ENCODE data around the gene BABAM1. TPM values are rescaled to one million over a fixed set of nuclear protein-coding genes. Genes with fewer than 3 reads are reported as not detected.

The BABAM1 gene
- total and polyA plus RNA-seq, 9 of the 15 experiments (the other 6 are each of a cell fraction or from before 2014, with no cell fraction given) = 14.7 to 160 (median 113) TPM

DNA sequence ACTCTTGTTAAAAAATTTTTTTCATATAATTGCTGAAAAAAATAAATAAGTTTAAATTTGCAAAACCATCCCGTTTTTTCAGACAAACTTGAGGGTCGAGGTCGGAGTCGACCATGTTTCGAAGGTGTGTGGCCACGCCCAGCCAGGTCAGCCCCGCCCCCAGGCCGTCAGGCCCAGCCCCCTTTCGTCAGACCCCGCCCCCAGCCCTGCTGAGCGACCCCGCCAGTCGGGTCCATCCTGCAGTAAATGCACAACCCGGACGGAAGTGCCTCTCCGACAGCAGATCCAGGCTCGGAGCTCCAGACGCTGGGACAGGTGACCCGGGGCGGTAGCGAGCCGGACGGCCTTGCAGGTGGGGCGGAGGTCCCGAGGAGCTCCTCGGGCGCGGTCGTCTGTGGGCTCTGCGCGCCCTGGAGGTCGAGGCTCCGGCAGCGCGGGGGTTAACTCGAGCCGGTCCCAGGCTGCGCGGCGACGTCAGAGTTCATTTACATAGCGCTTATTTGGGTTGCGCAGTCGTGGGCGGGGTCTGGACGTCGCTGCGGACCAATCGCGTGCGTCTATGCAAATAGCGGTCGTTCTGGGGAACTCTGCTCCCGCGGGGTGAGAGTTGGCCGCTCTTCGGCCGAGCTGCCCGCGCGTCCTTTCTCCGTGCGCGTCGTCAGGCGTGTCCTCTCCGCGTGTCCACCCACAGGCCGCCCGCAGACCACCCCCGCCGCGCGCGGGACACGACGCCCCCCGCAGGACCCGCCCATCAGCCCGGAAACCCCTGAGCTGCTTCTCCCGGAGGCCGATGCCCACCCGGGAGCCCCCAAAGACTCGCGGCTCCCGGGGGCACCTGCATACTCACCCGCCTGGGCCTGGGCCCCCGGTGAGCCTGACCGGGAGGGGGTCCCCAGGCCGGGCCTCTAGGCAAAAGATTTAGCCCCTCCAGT is 41.0 kb upstream of the BABAM1 start, which contains the start of gene OCEL1 (continued):
- TF ChIP-seq, protein P1, sequence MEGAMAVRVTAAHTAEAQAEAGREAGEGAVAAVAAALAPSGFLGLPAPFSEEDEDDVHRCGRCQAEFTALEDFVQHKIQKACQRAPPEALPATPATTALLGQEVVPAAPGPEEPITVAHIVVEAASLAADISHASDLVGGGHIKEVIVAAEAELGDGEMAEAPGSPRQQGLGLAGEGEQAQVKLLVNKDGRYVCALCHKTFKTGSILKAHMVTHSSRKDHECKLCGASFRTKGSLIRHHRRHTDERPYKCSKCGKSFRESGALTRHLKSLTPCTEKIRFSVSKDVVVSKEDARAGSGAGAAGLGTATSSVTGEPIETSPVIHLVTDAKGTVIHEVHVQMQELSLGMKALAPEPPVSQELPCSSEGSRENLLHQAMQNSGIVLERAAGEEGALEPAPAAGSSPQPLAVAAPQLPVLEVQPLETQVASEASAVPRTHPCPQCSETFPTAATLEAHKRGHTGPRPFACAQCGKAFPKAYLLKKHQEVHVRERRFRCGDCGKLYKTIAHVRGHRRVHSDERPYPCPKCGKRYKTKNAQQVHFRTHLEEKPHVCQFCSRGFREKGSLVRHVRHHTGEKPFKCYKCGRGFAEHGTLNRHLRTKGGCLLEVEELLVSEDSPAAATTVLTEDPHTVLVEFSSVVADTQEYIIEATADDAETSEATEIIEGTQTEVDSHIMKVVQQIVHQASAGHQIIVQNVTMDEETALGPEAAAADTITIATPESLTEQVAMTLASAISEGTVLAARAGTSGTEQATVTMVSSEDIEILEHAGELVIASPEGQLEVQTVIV (CRISPR knock-in tag; IDR thresholded peaks at IDR 0.05; ENCODE audit: borderline replicate concordance) = no peak
- no peak for TF ChIP-seq ZNF146 (CRISPR knock-in tag; IDR thresholded peaks at IDR 0.05; ENCODE audit: unreplicated experiment)
- TF ChIP-seq, protein P2, sequence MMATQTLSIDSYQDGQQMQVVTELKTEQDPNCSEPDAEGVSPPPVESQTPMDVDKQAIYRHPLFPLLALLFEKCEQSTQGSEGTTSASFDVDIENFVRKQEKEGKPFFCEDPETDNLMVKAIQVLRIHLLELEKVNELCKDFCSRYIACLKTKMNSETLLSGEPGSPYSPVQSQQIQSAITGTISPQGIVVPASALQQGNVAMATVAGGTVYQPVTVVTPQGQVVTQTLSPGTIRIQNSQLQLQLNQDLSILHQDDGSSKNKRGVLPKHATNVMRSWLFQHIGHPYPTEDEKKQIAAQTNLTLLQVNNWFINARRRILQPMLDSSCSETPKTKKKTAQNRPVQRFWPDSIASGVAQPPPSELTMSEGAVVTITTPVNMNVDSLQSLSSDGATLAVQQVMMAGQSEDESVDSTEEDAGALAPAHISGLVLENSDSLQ (IDR thresholded peaks at IDR 0.05) = peak; percentile 40
- no peak for TF ChIP-seq U2AF2 (optimal IDR thresholded peaks at IDR 0.05; ENCODE audit: low read depth, low read length)
- TF ChIP-seq ZNF717 (CRISPR knock-in tag; IDR thresholded peaks at IDR 0.05) = no peak
- TF ChIP-seq NONO (IDR thresholded peaks at IDR 0.05; ENCODE audit: low read depth in 2 of 2, low read length in 1 of 2) = peak; percentile 72 to 74; a peak in 3 of 4 replicates
- TF ChIP-seq, protein P3, sequence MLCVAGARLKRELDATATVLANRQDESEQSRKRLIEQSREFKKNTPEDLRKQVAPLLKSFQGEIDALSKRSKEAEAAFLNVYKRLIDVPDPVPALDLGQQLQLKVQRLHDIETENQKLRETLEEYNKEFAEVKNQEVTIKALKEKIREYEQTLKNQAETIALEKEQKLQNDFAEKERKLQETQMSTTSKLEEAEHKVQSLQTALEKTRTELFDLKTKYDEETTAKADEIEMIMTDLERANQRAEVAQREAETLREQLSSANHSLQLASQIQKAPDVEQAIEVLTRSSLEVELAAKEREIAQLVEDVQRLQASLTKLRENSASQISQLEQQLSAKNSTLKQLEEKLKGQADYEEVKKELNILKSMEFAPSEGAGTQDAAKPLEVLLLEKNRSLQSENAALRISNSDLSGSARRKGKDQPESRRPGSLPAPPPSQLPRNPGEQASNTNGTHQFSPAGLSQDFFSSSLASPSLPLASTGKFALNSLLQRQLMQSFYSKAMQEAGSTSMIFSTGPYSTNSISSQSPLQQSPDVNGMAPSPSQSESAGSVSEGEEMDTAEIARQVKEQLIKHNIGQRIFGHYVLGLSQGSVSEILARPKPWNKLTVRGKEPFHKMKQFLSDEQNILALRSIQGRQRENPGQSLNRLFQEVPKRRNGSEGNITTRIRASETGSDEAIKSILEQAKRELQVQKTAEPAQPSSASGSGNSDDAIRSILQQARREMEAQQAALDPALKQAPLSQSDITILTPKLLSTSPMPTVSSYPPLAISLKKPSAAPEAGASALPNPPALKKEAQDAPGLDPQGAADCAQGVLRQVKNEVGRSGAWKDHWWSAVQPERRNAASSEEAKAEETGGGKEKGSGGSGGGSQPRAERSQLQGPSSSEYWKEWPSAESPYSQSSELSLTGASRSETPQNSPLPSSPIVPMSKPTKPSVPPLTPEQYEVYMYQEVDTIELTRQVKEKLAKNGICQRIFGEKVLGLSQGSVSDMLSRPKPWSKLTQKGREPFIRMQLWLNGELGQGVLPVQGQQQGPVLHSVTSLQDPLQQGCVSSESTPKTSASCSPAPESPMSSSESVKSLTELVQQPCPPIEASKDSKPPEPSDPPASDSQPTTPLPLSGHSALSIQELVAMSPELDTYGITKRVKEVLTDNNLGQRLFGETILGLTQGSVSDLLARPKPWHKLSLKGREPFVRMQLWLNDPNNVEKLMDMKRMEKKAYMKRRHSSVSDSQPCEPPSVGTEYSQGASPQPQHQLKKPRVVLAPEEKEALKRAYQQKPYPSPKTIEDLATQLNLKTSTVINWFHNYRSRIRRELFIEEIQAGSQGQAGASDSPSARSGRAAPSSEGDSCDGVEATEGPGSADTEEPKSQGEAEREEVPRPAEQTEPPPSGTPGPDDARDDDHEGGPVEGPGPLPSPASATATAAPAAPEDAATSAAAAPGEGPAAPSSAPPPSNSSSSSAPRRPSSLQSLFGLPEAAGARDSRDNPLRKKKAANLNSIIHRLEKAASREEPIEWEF (CRISPR knock-in tag; IDR thresholded peaks at IDR 0.05) = no peak
- no peak for TF ChIP-seq ETV6 (IDR thresholded peaks at IDR 0.05; ENCODE audit: borderline replicate concordance in 1 of 2, low read depth in 2 of 2, low read length in 1 of 2)
- TF ChIP-seq ETV6 (CRISPR knock-in tag; IDR thresholded peaks at IDR 0.05; ENCODE audit: borderline replicate concordance) = no peak
- no peak for TF ChIP-seq ZNF644 (tag; IDR thresholded peaks at IDR 0.05; ENCODE audit: low read depth)
- TF ChIP-seq, protein P4, sequence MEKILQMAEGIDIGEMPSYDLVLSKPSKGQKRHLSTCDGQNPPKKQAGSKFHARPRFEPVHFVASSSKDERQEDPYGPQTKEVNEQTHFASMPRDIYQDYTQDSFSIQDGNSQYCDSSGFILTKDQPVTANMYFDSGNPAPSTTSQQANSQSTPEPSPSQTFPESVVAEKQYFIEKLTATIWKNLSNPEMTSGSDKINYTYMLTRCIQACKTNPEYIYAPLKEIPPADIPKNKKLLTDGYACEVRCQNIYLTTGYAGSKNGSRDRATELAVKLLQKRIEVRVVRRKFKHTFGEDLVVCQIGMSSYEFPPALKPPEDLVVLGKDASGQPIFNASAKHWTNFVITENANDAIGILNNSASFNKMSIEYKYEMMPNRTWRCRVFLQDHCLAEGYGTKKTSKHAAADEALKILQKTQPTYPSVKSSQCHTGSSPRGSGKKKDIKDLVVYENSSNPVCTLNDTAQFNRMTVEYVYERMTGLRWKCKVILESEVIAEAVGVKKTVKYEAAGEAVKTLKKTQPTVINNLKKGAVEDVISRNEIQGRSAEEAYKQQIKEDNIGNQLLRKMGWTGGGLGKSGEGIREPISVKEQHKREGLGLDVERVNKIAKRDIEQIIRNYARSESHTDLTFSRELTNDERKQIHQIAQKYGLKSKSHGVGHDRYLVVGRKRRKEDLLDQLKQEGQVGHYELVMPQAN (IDR thresholded peaks at IDR 0.05; ENCODE audit: borderline replicate concordance) = no peak
- TF ChIP-seq CC2D1A (IDR thresholded peaks at IDR 0.05) = no peak
- no peak for TF ChIP-seq PTRF (tag; IDR thresholded peaks at IDR 0.05)
- TF ChIP-seq POLR2H (tag; IDR thresholded peaks at IDR 0.05; ENCODE audit: low read depth) = peak; percentile 72
- TF ChIP-seq ZNF124 (CRISPR knock-in tag; IDR thresholded peaks at IDR 0.05) = no peak

Measured in K562 (cell line).